Sigmoid colon (tissue), 4 donors: ENCODE measurements around the gene SEPTIN7.
A peak's percentile ranks its signal among the peaks of the same experiment; 100 is the strongest.

Experiments used
- EP300 ChIP-seq, 4 donors: sonication (generic); formaldehyde crosslinking; IDR thresholded peaks; one replicate each; pipeline ENCODE4 v1.6.1; 2017; ENCODE audit warnings: antibody characterized with exemption in 4 of 4
- POLR2A ChIP-seq, 2 donors: fragments of 450-650 bp; IDR thresholded peaks; one replicate each; pipeline ENCODE4 v1.6.1; 2016; ENCODE audit warnings: antibody characterized with exemption in 2 of 2, mild to moderate bottlenecking in 2 of 2, moderate library complexity in 2 of 2
- POLR2AphosphoS5 ChIP-seq, 4 donors: sonication (generic); formaldehyde crosslinking; IDR thresholded peaks; one replicate each; pipeline ENCODE4 v1.6.1; 2017; ENCODE audit warnings: antibody characterized with exemption in 4 of 4
- TF ChIP-seq, protein P1 (sequence below), 4 experiments: fragments of 450-650 bp in 3 of 4; fragments of 200-600 bp in 1 of 4; IDR thresholded peaks; one replicate each; pipeline ENCODE4 v1.5.1; 2016 to 2019; ENCODE audit warnings: antibody characterized with exemption in 4 of 4, mild to moderate bottlenecking in 3 of 4, moderate library complexity in 2 of 4

- TF ChIP-seq POLR2A (IDR thresholded peaks at IDR 0.05), result no peak
- TF ChIP-seq, protein P1, sequence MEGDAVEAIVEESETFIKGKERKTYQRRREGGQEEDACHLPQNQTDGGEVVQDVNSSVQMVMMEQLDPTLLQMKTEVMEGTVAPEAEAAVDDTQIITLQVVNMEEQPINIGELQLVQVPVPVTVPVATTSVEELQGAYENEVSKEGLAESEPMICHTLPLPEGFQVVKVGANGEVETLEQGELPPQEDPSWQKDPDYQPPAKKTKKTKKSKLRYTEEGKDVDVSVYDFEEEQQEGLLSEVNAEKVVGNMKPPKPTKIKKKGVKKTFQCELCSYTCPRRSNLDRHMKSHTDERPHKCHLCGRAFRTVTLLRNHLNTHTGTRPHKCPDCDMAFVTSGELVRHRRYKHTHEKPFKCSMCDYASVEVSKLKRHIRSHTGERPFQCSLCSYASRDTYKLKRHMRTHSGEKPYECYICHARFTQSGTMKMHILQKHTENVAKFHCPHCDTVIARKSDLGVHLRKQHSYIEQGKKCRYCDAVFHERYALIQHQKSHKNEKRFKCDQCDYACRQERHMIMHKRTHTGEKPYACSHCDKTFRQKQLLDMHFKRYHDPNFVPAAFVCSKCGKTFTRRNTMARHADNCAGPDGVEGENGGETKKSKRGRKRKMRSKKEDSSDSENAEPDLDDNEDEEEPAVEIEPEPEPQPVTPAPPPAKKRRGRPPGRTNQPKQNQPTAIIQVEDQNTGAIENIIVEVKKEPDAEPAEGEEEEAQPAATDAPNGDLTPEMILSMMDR (IDR thresholded peaks at IDR 0.05), result no peak
- TF ChIP-seq POLR2AphosphoS5 (IDR thresholded peaks at IDR 0.05), result peak; percentile 66 to 91 (median 85)
- TF ChIP-seq EP300 (IDR thresholded peaks at IDR 0.05), result peak; percentile 10 to 56 (median 38)
Measured at GRCh38 chr7:35753761-35754603, 46.9 kb upstream of the SEPTIN7 start.
